HG03521 (cell line): ENCODE results near the gene PCBP1.
"Not testable (repeated sequence)": the region's sequence is repeated elsewhere in the genome, so short reads cannot be mapped to it uniquely, and the experiment has no call there.

Experiments
- ATAC-seq: cut with Tn5 transposase; IDR thresholded peaks from one replicate; pipeline ENCODE4 v1.9.1; 2021; ENCODE audit warnings: mild to moderate bottlenecking, moderate library complexity; ENCODE audit not compliant: unreplicated experiment

Gene PCBP1

GRCh38 chr2:70095720-70096670, 8.7 kb downstream of the PCBP1 start:
- no peak for ATAC-seq

GRCh38 chr2:70098032-70098431, 10.8 kb downstream of the PCBP1 start:
- no peak for ATAC-seq

- no peak for ATAC-seq
These were observed 12.0 kb downstream of the PCBP1 start for GRCh38 chr2:70099270-70099669.

- ATAC-seq, result no peak
These were observed 13.9 kb downstream of the PCBP1 start for GRCh38 chr2:70101174-70101573.

- ATAC-seq, result not testable (repeated sequence)
These were observed 14.4 kb downstream of the PCBP1 start for GRCh38 chr2:70101686-70102085.

- not testable (repeated sequence) for ATAC-seq
These were observed 15.1 kb downstream of the PCBP1 start for GRCh38 chr2:70102323-70102905.

GRCh38 chr2:70103531-70104061, 16.3 kb downstream of the PCBP1 start:
- no peak for ATAC-seq

GRCh38 chr2:70104231-70105111, 17.2 kb downstream of the PCBP1 start:
- ATAC-seq, result no peak

GRCh38 chr2:70106138-70106537, 18.9 kb downstream of the PCBP1 start:
- not testable (repeated sequence) for ATAC-seq

GRCh38 chr2:70110397-70110796, 23.1 kb downstream of the PCBP1 start:
- ATAC-seq, result not testable (repeated sequence)

GRCh38 chr2:70111752-70112591, 24.7 kb downstream of the PCBP1 start:
- ATAC-seq, result no peak

GRCh38 chr2:70113359-70114070, 26.2 kb downstream of the PCBP1 start:
- no peak for ATAC-seq

- ATAC-seq, result peak; percentile 41
These were observed 28.6 kb downstream of the PCBP1 start for GRCh38 chr2:70115646-70116442.

- no peak for ATAC-seq
These were observed 29.8 kb downstream of the PCBP1 start for GRCh38 chr2:70116936-70117552.

GRCh38 chr2:70118798-70119454, 31.6 kb downstream of the PCBP1 start:
- ATAC-seq, result no peak

- ATAC-seq, result no peak
These were observed 34.5 kb downstream of the PCBP1 start for GRCh38 chr2:70121627-70122372.

- no peak for ATAC-seq
These were observed 35.2 kb downstream of the PCBP1 start for GRCh38 chr2:70122470-70122869.
